Body of pancreas (tissue), 4 donors: Measurements from ENCODE around the gene ITGB2. TPM values are rescaled to one million over a fixed set of nuclear protein-coding genes. Genes with fewer than 3 reads are reported as not detected.

ENCODE experiments used
- ATAC-seq: fragments of 150-250 bp; one replicate; pipeline ENCODE4 v1.9.1; 2016
- DNase-seq, 4 donors: peaks; one replicate each; pipeline ENCODE4 v3.0.0-alpha.2; 2019
- H3K27ac ChIP-seq, 4 donors: fragments of 200-600 bp; sonication (generic); 1 replicate in 3 of 4; 2 replicates in 1 of 4; pipeline versions ENCODE4 v1.5.1 to v1.6.1; 2016 to 2019; ENCODE audit warnings: mild to moderate bottlenecking in 1 of 4, mixed read lengths in 1 of 4, moderate library complexity in 1 of 4
- H3K27me3 ChIP-seq, 2 donors: fragments of 200-600 bp; sonication (generic); one replicate each; pipeline ENCODE4 v1.6.0; 2016; ENCODE audit warnings: mild to moderate bottlenecking in 1 of 2
- H3K36me3 ChIP-seq, 2 donors: fragments of 200-600 bp; sonication (generic); replicated peaks in 1 of 2; 2 replicates each; pipeline ENCODE4 v1.5.1; 2016; ENCODE audit warnings: low read depth in 2 of 2; ENCODE audit not compliant: insufficient read depth in 1 of 2
- H3K4me1 ChIP-seq: fragments of 200-600 bp; sonication (generic); one replicate; pipeline ENCODE4 v1.6.0; 2016
- H3K4me3 ChIP-seq, 2 donors: fragments of 200-600 bp; sonication (generic); 1 replicate in 1 of 2; 2 replicates in 1 of 2; pipeline ENCODE4 v1.5.1; 2016 to 2019
- H3K9me3 ChIP-seq, 3 donors: fragments of 200-600 bp; sonication (generic); 1 replicate in 2 of 3; 2 replicates in 1 of 3; pipeline ENCODE4 v1.5.1; 2016
- POLR2A ChIP-seq, 3 donors: fragments of 450-650 bp; IDR thresholded peaks; one replicate each; pipeline ENCODE4 v1.6.1; 2016; ENCODE audit warnings: antibody characterized with exemption in 3 of 3, mild to moderate bottlenecking in 2 of 3
- WGBS, 2 donors: methylation state at CpG; one replicate each; pipeline ENCODE4 v1.1.5; 2017; 5-methylcytosine and 5-hydroxymethylcytosine counted together
- intact Hi-C: fragments of 100-400 bp; cut with DNase I; formaldehyde crosslinking; loops from one replicate; pipeline ENCODE4 v1.15.1; 2023
- total RNA-seq, 2 donors: library from RNA; depleted of rRNA; stranded (reverse); fragments of >200 nt; gene quantifications; one replicate each; pipeline ENCODE4 v1.1.0, GENCODE V29; 2016
- TF ChIP-seq, protein P1 (sequence below), 7 experiments: fragments of 450-650 bp in 4 of 7; fragments of 200-600 bp in 3 of 7; sonication (generic) in 3 of 7; IDR thresholded peaks; one replicate each; pipeline ENCODE4 v1.5.1; 2016 to 2019; ENCODE audit warnings: antibody characterized with exemption in 7 of 7

The ITGB2 gene
- total RNA-seq, 2 donors from 2014 or later: 17.8 to 23.3 TPM

DNA sequence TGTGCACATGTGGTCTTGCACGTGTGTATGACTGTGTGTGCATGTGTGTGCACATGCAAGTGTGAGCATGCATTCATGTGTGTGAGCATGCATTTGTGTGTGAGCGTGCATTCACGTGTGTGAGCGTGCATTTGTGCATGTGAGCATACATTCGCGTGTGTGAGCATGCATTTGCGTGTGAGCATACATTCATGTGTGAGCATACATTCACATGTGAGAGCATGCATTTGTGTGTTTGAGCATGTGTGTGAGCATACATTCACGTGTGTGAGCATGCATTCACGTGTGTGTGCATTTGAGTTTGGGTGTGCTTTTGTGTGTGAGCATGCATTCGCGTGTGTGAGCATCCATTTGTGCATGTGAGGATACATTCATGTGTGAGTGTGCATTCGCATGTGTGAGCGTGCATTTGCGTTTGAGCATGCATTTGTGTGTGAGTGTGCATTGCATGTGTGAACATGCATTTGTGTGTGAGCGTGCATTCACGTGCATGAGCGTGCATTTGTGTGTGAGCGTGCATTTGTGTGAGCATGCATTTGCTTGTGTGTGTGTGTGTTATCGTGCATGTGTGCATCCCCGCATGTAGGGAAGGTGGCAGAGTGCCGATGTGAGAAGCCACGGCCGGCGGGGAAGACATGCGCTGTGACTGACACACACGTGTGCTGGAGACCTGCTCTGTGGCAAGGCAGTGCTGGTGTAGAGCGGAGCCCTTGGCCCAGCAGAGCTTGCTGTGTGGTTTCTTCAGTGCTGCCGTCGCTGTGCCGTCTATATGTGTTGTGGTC is 18.2 kb downstream of the ITGB2 start:
- WGBS, 2 donors: 73 to 83% methylated on average over 29 to 30 of the region's 30 CpGs
- H3K4me1 ChIP-seq: no peaks in the 10 kb centered on the region
- intact Hi-C loops: no loop called here
- TF ChIP-seq POLR2A (IDR thresholded peaks at IDR 0.05): no peak
- TF ChIP-seq, protein P1, sequence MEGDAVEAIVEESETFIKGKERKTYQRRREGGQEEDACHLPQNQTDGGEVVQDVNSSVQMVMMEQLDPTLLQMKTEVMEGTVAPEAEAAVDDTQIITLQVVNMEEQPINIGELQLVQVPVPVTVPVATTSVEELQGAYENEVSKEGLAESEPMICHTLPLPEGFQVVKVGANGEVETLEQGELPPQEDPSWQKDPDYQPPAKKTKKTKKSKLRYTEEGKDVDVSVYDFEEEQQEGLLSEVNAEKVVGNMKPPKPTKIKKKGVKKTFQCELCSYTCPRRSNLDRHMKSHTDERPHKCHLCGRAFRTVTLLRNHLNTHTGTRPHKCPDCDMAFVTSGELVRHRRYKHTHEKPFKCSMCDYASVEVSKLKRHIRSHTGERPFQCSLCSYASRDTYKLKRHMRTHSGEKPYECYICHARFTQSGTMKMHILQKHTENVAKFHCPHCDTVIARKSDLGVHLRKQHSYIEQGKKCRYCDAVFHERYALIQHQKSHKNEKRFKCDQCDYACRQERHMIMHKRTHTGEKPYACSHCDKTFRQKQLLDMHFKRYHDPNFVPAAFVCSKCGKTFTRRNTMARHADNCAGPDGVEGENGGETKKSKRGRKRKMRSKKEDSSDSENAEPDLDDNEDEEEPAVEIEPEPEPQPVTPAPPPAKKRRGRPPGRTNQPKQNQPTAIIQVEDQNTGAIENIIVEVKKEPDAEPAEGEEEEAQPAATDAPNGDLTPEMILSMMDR (IDR thresholded peaks at IDR 0.05): no peak
- no peak overlapping the region for H3K27ac ChIP-seq
- H3K36me3 ChIP-seq: no peaks in the 10 kb centered on the region
- no peaks in the 10 kb centered on the region for H3K27me3 ChIP-seq
- no peak for DNase-seq
- H3K4me3 ChIP-seq: no peak overlapping the region
- H3K9me3 ChIP-seq: no peaks in the 10 kb centered on the region
- no peak for ATAC-seq

GRCh38 chr21:44901391-44902074 is 19.2 kb downstream of the ITGB2 start:
- intact Hi-C loops: no loop called here
- no peaks in the 10 kb centered on the region for H3K36me3 ChIP-seq
- WGBS, 2 donors: 69 to 73% methylated on average over 11 to 17 of the region's 27 CpGs
- H3K4me3 ChIP-seq: no peak overlapping the region
- TF ChIP-seq POLR2A (IDR thresholded peaks at IDR 0.05): no peak
- TF ChIP-seq, protein P1 (IDR thresholded peaks at IDR 0.05): no peak
- H3K9me3 ChIP-seq: no peaks in the 10 kb centered on the region
- no peak overlapping the region for H3K27ac ChIP-seq
- no peaks in the 10 kb centered on the region for H3K27me3 ChIP-seq
- no peak for DNase-seq
- ATAC-seq: no peak
- H3K4me1 ChIP-seq: no peaks in the 10 kb centered on the region

DNA sequence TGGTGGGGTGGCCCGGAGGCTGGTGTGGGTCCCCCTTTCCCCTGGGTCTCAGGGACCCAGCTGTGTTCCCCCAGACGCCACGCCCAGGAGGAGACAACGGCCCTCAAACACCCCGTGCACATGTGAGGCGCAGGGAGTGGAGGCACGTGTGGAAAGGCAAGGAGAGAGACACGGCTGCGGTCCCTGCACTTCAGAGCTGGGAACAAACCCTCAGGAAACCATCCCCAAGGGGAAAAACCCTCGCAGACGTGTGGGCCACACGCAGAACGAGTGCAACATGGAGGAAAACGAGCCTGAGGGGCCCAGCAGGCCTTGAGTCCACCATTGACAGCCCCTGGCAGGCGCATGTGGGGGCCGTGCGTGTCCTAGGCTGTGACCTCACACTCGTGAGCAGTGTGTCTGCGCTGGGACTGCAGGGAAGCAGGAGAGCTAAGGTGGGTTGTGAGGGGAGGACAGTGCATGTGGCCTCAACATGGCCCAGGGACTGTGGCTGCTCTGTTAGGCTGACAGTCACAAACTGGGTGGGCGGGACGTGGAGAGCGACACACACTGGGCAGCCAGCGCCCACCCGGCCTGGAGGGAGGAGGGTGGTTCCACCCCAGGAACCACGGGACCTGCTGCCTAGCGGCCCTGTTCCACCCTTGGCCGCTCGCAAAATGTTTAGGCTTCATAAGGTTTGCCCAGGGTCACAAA is 20.0 kb downstream of the ITGB2 start:
- ATAC-seq (no peak), DNase-seq (no peak)
- Histone ChIP-seq H3K27me3 (no peaks in the 10 kb centered on the region), H3K27ac (no peak overlapping the region), H3K4me1 (no peaks in the 10 kb centered on the region), H3K36me3 (no peaks in the 10 kb centered on the region), H3K4me3 (no peak overlapping the region), H3K9me3 (no peaks in the 10 kb centered on the region)
- no peak for TF ChIP-seq POLR2A (IDR thresholded peaks at IDR 0.05)
- TF ChIP-seq, protein P1 (IDR thresholded peaks at IDR 0.05): no peak
- 69 to 72% methylated on average over 18 to 24 of the region's 28 CpGs for WGBS, 2 donors
- intact Hi-C loops: no loop called here

GRCh38 chr21:44899768-44900558 is 20.7 kb downstream of the ITGB2 start:
- Histone ChIP-seq H3K36me3 (no peaks in the 10 kb centered on the region), H3K4me3 (no peak overlapping the region), H3K4me1 (no peaks in the 10 kb centered on the region), H3K27ac (no peak overlapping the region), H3K9me3 (no peaks in the 10 kb centered on the region), H3K27me3 (no peaks in the 10 kb centered on the region)
- 61 to 65% methylated on average over 32 to 33 of the region's 37 CpGs for WGBS, 2 donors
- intact Hi-C loops: no loop called here
- no peak for TF ChIP-seq POLR2A (IDR thresholded peaks at IDR 0.05)
- TF ChIP-seq, protein P1 (IDR thresholded peaks at IDR 0.05): no peak
- ATAC-seq (no peak), DNase-seq (no peak)
